Thyroid gland (tissue), 4 donors: ENCODE results near the gene PDZD8. TPM values are rescaled to one million over a fixed set of nuclear protein-coding genes. Genes with fewer than 3 reads are reported as not detected.

Source experiments
- DNase-seq, 2 donors: peaks; one replicate each; pipeline ENCODE4 v3.0.0-alpha.2; 2019
- H3K27ac ChIP-seq, 3 donors: fragments of 200-600 bp; sonication (generic); 1 replicate in 2 of 3; 2 replicates in 1 of 3; pipeline ENCODE4 v1.5.1; 2016 to 2019; ENCODE audit warnings: mild to moderate bottlenecking in 1 of 3, moderate library complexity in 1 of 3
- H3K27me3 ChIP-seq: fragments of 200-600 bp; sonication (generic); one replicate; pipeline ENCODE4 v1.5.1; 2019
- H3K36me3 ChIP-seq, 2 donors: fragments of 200-600 bp; sonication (generic); one replicate each; pipeline ENCODE4 v1.5.1; 2016 to 2019
- H3K4me1 ChIP-seq, 2 donors: fragments of 200-600 bp; sonication (generic); one replicate each; pipeline ENCODE4 v1.5.1; 2017 to 2019
- H3K4me3 ChIP-seq, 3 donors: fragments of 200-600 bp; sonication (generic); replicated peaks in 1 of 3; 1 replicate in 2 of 3; 2 replicates in 1 of 3; pipeline ENCODE4 v1.5.1; 2016; ENCODE audit warnings: mild to moderate bottlenecking in 1 of 3
- H3K9me3 ChIP-seq: fragments of 200-600 bp; sonication (generic); one replicate; pipeline ENCODE4 v1.5.1; 2017
- CTCF ChIP-seq, 6 experiments: fragments of 200-600 bp in 3 of 6; fragments of 450-650 bp in 3 of 6; sonication (generic) in 3 of 6; IDR thresholded peaks; one replicate each; pipeline ENCODE4 v1.5.1; 2016 to 2019; ENCODE audit warnings: antibody characterized with exemption in 6 of 6, mild to moderate bottlenecking in 2 of 6, inconsistent platforms in 1 of 6, moderate library complexity in 1 of 6
- POLR2A ChIP-seq, 2 donors: fragments of 450-650 bp; IDR thresholded peaks; one replicate each; pipeline ENCODE4 v1.6.1; 2017; ENCODE audit warnings: antibody characterized with exemption in 2 of 2, mild to moderate bottlenecking in 2 of 2, moderate library complexity in 1 of 2
- WGBS, 2 donors: methylation state at CpG; one replicate each; pipeline ENCODE4 v1.1.5; 2017; 5-methylcytosine and 5-hydroxymethylcytosine counted together
- intact Hi-C: fragments of 100-400 bp; cut with DNase I; formaldehyde crosslinking; loops from one replicate; pipeline ENCODE4 v1.15.1; 2023
- total RNA-seq, 4 donors: library from RNA; depleted of rRNA; stranded (reverse); fragments of >200 nt; gene quantifications; one replicate each; pipeline ENCODE4 v1.2.3, GENCODE V29; 2016

PDZD8 gene
- total RNA-seq, 4 donors from 2014 or later = 31.3 to 49.0 (median 35.1) TPM

DNA sequence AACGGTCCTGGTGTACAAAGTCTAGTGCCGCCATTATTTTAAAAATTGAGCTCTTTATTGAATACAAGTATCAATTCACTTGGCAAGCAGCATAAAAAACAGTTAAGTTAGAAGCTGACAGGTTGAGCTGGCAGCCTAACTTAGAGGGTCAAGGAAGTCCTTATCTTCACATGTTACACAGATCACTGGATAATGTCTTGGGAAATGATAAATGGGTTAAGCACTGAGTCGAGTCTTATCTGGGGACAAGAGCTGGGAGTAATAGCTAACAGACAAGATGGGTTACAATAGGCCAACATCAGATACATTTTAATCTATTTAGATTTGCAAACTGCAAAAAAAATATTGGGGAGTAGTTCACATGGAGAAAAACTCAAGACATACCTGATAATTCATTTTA, 100.1 kb downstream of the PDZD8 start:
- DNase-seq = no peak
- intact Hi-C loops = no loop called here
- no peak for TF ChIP-seq POLR2A (IDR thresholded peaks at IDR 0.05)
- no peak for TF ChIP-seq CTCF (IDR thresholded peaks at IDR 0.05)
- H3K9me3 ChIP-seq = no peaks in the 10 kb centered on the region
- no peak overlapping the region for H3K27ac ChIP-seq
- 78 to 81% methylated on average over 3 of the region's 3 CpGs for WGBS, 2 donors
- H3K4me1 ChIP-seq = no peaks in the 10 kb centered on the region
- no peak overlapping the region for H3K4me3 ChIP-seq
- H3K36me3 ChIP-seq = no peaks in the 10 kb centered on the region
- no peaks in the 10 kb centered on the region for H3K27me3 ChIP-seq

GRCh38 chr10:117274509-117274908, 100.7 kb downstream of the PDZD8 start:
- H3K27me3 ChIP-seq = no peaks in the 10 kb centered on the region
- H3K4me3 ChIP-seq = no peak overlapping the region
- no peaks in the 10 kb centered on the region for H3K4me1 ChIP-seq
- no peaks in the 10 kb centered on the region for H3K9me3 ChIP-seq
- 94 to 96% methylated on average over 5 of the region's 5 CpGs for WGBS, 2 donors
- H3K36me3 ChIP-seq = no peaks in the 10 kb centered on the region
- no peak for DNase-seq
- intact Hi-C loops = no loop called here
- H3K27ac ChIP-seq = no peak overlapping the region
- TF ChIP-seq CTCF (IDR thresholded peaks at IDR 0.05) = no peak
- no peak for TF ChIP-seq POLR2A (IDR thresholded peaks at IDR 0.05)

DNA sequence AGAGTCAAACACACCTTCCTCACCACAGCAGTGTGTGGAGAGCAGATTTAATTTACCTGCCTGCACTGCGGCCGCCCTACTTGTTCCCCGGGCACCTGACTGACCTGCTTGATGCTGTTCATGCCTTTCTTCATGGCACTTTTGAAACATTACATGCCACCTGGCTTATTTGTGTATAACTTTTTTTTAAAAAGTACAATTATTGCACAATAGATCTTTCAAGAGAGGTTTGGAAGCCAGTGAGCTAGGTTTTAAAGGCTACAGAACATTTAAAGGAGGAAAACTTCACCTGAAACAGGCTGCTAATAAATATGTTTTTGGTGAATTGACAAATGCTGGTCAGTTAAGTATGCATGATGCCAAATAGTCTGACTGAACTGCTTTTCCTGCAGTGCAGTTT, 101.3 kb downstream of the PDZD8 start:
- intact Hi-C loops = no loop called here
- Histone ChIP-seq H3K9me3 (no peaks in the 10 kb centered on the region), H3K36me3 (no peaks in the 10 kb centered on the region), H3K4me1 (no peaks in the 10 kb centered on the region), H3K27me3 (no peaks in the 10 kb centered on the region), H3K4me3 (no peak overlapping the region), H3K27ac (no peak overlapping the region)
- TF ChIP-seq POLR2A (IDR thresholded peaks at IDR 0.05) = no peak
- no peak for TF ChIP-seq CTCF (IDR thresholded peaks at IDR 0.05)
- DNase-seq = no peak
- 95 to 100% methylated on average over 3 of the region's 3 CpGs for WGBS, 2 donors

DNA sequence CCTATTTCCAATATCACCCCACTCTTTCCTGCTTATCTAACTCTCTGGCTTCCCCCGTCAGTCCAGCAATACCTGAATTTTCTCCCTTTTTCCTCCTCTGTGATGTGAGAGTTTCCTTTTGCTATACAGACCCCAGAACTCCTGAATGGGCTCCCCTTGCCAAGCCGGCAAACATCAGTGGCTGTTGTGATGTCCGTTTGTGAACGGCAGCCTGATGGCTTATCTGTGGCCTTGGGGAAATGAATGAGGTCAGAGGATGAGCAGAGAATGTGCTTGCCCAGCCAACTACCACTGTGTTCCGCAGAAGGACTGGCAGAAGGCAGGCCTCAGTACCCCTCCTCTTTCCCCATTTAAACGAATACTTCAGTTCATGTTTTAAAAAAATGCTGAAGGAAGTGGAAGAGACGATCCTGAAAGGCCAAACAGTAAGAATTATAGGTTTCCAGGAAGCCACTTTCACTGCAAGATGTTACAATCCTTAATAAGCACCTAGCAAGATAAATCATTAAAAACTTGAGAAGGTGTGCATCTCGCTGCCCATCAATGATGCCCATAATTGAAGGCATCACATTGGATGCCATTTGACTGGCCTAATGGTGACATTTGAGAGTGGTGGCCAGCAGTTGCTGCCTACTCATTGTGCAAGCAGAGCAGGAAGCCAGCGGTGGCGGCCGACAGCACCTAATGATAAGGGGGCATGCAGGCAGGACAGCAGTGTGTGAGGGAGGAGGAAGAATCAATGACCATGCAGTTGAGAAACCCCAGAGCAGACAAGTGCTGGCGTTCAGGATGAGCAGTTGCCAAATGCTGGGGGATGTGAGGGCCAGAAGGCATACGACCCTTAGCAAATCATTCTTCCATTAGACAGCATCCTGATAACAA, 102.8 kb downstream of the PDZD8 start:
- WGBS, 2 donors = 72 to 80% methylated on average over 13 of the region's 13 CpGs
- H3K4me1 ChIP-seq = no peaks in the 10 kb centered on the region
- DNase-seq = no peak
- TF ChIP-seq POLR2A (IDR thresholded peaks at IDR 0.05) (no peak), CTCF (IDR thresholded peaks at IDR 0.05) (no peak)
- no peak overlapping the region for H3K27ac ChIP-seq
- no peaks in the 10 kb centered on the region for H3K36me3 ChIP-seq
- no peaks in the 10 kb centered on the region for H3K27me3 ChIP-seq
- H3K9me3 ChIP-seq = no peaks in the 10 kb centered on the region
- H3K4me3 ChIP-seq = no peak overlapping the region
- intact Hi-C loops = no loop called here

DNA sequence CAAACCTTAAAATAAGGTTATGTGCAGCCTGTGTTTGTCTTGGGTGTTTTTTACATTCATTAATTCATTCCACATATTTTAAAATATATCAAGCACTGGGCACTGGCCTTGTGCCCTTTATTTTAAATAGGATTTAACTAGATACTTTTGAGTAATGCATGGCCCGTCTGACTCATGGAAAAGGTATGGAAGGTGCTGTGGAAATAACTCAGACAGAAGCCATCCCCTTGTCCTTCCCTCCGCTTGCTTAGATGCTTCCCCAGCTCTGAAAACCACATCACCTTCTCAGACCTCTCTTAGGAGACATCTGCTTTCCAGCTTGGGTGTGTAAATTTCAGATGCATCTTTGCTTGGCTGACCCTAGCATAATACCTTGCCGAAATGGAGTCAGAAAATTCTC, 103.8 kb downstream of the PDZD8 start:
- Histone ChIP-seq H3K4me1 (no peaks in the 10 kb centered on the region), H3K4me3 (no peak overlapping the region), H3K36me3 (no peaks in the 10 kb centered on the region), H3K9me3 (no peaks in the 10 kb centered on the region), H3K27me3 (no peaks in the 10 kb centered on the region), H3K27ac (no peak overlapping the region)
- no peak for DNase-seq
- WGBS, 2 donors = 89 to 96% methylated on average over 3 of the region's 3 CpGs
- no peak for TF ChIP-seq POLR2A (IDR thresholded peaks at IDR 0.05)
- TF ChIP-seq CTCF (IDR thresholded peaks at IDR 0.05) = no peak
- intact Hi-C loops = no loop called here
